ENCODE data around the gene TMEM219.

The TMEM219 gene

GRCh38 chr16:29982560-29983419, 20.9 kb downstream of the TMEM219 start:
- no peak for DNase-seq (ENCODE audit: low read depth)

- no peak for DNase-seq (ENCODE audit: low read depth)
Observed at GRCh38 chr16:29983420-29984136, 21.7 kb downstream of the TMEM219 start.

GRCh38 chr16:29984137-29984763, 22.4 kb downstream of the TMEM219 start:
- no peak for DNase-seq (ENCODE audit: low read depth)

- no peak for DNase-seq (ENCODE audit: low read depth)
Observed at GRCh38 chr16:29984764-29985147, 22.9 kb downstream of the TMEM219 start.

GRCh38 chr16:29985271-29985811, 23.5 kb downstream of the TMEM219 start:
- DNase-seq (ENCODE audit: low read depth), result no peak

GRCh38 chr16:29986231-29986630, 24.4 kb downstream of the TMEM219 start:
- no peak for DNase-seq (ENCODE audit: low read depth)

GRCh38 chr16:29986931-29987330, 25.1 kb downstream of the TMEM219 start:
- DNase-seq (ENCODE audit: low read depth), result no peak

- DNase-seq (ENCODE audit: low read depth), result no peak
Observed at GRCh38 chr16:29987371-29988085, 25.6 kb downstream of the TMEM219 start.

GRCh38 chr16:29988346-29989075, 26.6 kb downstream of the TMEM219 start:
- DNase-seq (ENCODE audit: low read depth), result no peak

- no peak for DNase-seq (ENCODE audit: low read depth)
Observed at GRCh38 chr16:29989111-29989858, 27.4 kb downstream of the TMEM219 start.

GRCh38 chr16:29990034-29990433, 28.2 kb downstream of the TMEM219 start:
- no peak for DNase-seq (ENCODE audit: low read depth)

- no peak for DNase-seq (ENCODE audit: low read depth)
Observed at GRCh38 chr16:29990883-29991570, 29.1 kb downstream of the TMEM219 start.

GRCh38 chr16:29991571-29991904, 29.7 kb downstream of the TMEM219 start:
- no peak for DNase-seq (ENCODE audit: low read depth)

GRCh38 chr16:29992344-29992967, 30.6 kb downstream of the TMEM219 start:
- no peak for DNase-seq (ENCODE audit: low read depth)

GRCh38 chr16:29993191-29993902, 31.5 kb downstream of the TMEM219 start:
- DNase-seq (ENCODE audit: low read depth), result no peak

- no peak for DNase-seq (ENCODE audit: low read depth)
Observed at GRCh38 chr16:29993903-29994599, 32.2 kb downstream of the TMEM219 start.

GRCh38 chr16:29994600-29995323, 32.9 kb downstream of the TMEM219 start:
- DNase-seq (ENCODE audit: low read depth), result no peak
